NCI-H146 treated with DMSO at 0.1 percent for 48 hours (cell line): ENCODE data around the gene S100A5.
A peak's percentile ranks its signal among the peaks of the same experiment; 100 is the strongest.

ENCODE experiments used
- DNase-seq: peaks from one replicate; lab custom pipeline; 2025; ENCODE audit not compliant: unreplicated experiment; lab: John Stamatoyannopoulos, UW

The S100A5 gene

DNA sequence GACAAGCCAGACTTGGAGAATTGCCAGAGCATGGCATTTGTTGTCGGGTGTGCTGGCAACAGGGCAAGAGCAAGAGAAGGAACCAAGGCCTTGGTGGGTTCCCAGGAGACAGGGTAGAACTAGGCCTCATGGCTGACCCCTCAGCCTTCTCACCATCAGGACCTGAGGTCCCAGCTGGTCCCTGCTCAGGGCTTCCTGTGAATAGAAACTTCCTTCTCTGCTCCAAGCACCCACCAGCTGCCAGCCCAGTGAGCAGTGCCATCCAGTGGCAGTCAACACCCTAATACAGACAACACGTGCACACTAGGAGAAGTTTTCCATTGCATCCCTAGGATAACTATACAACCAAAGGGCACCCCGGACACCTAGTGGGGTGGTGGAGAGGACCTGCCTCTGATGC, 27.7 kb downstream of the S100A5 start:
- no peak for DNase-seq

DNA sequence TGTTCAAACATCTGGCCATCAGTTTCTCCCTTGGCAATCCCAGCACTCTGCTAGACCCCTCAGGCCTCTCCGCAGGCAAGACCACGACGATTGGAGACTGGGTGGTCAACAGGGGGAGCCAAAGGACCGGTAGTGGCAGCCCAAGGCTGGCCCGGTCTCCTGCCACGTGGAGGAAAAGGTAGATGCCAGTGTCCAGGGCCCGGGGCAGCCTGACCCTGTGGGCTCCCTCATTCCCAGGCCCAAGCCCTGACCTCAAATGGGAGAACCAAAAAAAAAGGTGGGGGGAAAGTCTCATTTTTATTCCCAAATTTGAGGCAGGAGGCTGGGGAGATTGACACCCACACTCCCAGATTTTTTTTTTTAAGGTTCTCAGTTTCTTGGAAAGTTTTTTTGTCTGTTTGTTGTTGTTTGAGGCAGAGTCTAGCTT, 29.7 kb downstream of the S100A5 start:
- DNase-seq = peak; percentile 51

DNA sequence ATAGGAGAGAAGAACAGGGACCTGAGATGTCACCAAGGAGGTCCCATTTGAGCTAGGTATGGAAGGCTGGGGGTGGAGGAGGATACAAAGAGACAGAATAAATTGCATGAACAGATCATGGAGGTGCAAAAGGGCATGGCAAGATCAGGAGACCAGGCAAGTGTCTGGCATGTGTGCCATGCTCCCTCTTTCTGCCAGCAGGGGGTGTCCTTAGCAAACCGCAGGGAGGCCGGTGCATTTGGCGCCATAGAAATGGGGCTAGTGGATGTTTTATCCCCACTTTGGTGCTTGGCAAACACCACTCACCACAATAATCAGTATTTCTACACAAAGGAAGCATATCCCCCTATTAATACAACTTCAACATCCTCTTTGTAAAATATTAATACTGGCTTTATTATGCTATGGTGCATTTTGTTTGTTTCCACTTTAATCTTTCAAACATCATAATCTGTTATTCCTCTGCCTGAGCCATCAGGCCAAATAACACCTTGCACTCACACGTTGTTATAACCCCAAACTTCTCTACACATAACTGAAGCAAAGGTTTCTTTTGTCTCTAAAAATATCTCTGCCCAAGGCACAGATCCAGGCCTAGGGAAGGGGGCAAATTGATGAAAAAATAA, 30.9 kb downstream of the S100A5 start:
- peak; percentile 38 for DNase-seq

DNA sequence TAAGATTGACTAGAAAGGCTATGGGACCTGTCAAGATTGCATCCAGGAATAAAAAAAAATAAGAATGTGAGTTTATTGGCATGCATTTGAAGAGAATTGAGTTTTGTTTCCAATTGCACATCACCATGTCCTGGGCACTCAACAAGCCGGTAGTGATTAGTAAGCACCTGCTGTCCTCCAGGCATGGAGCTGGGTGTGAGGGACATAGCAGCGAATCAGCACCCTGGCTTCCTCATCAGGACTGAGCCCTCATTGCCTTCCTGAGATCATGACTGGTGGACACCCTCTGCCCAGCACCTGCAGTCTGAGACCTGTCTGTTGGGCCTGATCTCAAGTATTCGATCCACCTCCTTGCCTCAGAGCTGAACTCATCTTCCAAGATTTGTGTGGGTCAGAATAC, 31.7 kb downstream of the S100A5 start:
- DNase-seq = no peak

DNA sequence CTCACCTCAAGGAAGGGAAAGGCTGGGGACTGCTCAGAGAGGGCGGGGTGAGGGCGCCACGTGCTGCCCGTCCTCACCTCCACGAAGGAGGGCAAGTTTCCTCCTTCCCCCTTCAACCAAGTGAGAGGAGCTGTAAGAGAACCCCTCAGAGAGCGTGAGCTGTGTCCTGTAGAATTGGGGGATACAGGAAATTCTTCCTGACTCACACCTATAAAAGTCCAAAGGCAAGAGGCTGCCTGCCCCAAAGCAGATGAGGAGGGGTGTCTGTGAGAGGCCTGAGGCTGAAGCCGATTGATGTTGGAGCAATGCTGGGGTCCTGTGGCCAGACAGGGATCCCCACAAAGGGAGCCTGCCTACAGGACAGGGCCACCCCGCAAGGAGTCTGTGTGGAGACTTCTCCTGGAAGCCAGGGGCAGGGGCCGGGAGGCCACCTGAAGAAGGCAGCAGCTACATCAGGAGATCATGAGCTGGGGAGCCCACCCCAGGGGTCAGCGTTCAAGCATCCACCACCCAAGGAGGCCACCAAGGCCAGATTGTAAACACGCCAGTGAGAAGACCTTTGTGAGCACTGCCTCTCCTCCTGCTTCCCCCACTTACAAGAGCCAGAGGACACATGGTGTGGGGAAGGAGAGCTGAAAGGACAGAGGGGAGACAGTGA, 32.7 kb downstream of the S100A5 start:
- no peak for DNase-seq

DNA sequence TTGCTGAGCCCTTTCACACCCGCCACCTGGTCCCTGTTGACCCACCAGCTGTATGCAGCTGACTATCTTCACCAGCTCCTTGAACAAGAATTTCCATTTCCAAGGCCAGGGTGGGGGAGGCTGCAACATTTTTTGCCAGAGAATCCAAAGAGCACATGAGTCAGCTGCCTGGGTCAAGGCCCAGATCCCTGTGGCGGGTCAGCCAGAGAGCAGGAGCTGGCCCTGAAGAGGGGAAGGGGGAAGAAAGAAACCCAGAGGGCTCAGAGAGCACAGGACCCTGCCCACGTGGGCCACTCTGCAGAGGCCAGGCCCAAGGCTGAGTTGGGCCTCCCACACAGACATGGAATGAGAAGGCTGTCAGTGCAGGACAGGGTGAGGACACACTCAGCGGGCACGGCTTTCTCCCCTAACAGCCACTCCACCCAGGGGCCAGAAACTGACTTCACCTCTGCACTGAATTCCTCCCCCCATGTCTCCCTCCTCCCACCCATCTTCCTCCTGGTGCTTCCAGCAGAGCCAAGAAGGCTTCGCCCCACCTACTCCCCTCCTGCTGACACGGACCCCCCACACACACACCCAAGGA, 33.8 kb downstream of the S100A5 start:
- DNase-seq = no peak

DNA sequence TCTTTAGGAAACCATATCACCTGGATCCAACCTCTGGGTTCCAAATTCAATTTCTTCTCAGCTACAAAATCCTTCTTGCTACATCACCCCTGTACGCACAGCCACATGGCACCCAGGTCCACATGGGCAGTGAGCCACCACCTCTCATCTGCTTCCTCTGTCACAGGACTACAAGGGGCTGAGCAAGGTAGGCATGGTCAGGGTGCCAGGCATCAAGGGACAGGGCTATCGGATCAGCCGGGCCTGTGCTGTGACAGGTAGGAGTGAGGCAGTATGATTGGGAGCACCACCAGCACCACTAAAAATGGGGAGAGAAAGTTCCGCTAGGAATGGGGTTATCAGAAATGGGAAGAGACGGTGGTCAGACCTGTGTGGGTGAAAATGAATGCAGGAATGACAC, 34.3 kb downstream of the S100A5 start:
- DNase-seq = no peak

DNA sequence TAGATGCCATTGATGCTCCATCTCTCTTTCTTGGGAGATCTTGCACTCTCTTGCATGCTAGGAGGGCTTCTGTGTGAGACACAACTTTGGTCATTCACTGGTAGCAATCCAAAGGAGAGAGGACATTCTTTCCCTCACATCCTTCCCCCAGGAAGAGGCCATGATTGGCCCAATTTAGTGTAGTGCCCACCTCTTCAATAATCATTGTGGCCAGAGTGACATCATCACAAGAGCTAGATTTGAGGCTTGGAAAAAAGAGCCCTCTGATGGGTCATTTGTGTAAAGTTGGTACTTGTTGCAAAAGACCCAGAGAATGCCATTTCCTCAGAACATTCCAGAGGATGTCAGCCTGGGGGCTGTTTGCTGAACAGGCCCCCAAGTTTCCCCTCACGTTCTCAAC, 35.2 kb downstream of the S100A5 start:
- DNase-seq = no peak

DNA sequence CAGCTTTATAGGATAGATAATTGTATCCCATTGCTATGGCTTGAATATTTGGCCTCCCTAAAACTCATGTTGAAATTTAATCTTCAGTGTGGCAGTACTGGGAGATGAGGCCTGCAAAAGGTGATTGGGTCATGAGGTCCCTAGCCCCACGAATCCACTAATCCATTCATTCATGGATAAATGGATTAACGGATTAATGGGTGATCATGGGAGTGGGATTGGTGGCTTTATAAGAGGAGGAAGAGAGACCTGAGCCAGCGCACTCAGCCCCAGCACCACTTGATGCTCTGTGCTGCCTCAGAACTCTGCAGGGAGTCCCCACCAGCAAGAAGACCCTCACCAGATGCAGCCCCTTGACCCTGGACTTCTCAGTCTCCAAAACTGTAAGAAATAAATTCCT, 37.0 kb downstream of the S100A5 start:
- DNase-seq = no peak

DNA sequence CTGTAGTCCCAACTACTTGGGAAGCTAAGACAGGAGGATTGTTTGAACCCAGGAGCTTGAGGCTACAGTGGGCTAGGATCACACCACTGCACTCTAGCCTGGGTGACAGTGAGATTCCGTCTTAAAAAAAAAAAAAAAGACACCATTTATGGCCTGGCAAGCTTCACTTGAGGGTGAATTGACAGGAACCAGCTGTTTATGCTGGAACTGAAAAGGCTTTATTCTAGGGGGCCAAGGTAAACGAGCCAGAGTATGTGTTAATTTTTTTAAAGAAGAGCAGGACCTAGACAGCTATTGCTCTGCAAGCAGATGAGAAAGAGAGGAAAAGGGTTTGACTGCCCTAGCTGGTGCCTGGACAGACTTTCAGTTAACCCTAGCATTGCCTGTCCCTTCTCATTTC, 42.0 kb downstream of the S100A5 start:
- DNase-seq = no peak

DNA sequence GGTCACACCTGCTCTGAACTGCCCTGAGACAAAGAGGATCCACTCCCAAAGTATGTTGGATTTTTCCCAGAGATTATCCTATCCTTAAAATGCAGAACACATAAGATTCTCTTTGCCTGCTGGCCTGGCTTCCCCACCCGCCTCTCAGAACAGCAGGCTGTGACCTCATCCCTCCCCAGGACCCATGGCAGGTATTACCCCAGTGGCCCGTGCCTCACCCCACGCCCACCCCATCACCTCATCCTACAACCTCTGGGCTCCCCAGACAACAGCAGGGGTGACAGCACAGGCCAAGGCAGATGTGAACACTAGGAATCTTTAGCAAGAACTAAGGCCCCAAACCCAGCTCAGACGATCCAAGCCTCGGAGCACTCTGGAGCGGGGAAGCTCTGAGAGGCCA, 45.2 kb downstream of the S100A5 start:
- DNase-seq = no peak

DNA sequence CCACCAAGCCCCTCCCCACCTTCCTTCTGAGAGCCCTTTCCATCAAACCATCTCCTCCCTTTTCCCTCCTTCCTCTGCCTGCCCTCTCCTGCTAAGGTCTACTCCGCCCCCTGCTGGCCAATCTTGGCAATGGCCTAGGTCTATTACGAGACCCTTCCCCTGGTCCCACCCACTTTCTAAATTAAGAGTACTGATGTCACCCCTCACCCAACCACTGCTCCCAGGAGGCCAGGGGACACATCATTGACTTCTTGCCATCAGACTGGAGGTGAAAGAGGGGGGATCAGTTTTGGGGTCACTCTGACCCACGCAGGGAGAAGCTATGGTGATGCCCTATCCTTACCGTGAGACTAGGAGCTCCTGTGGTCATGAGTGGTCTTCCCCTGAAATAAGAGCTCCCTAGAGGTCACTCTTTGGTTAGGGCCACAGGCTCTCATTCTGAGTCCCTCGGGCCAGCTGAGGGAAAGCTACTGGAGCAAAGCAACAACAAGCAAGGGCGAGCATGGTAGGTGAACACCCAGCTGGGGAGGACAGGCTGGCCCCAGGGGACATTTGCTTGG, 45.7 kb downstream of the S100A5 start:
- peak; percentile 89 for DNase-seq

DNA sequence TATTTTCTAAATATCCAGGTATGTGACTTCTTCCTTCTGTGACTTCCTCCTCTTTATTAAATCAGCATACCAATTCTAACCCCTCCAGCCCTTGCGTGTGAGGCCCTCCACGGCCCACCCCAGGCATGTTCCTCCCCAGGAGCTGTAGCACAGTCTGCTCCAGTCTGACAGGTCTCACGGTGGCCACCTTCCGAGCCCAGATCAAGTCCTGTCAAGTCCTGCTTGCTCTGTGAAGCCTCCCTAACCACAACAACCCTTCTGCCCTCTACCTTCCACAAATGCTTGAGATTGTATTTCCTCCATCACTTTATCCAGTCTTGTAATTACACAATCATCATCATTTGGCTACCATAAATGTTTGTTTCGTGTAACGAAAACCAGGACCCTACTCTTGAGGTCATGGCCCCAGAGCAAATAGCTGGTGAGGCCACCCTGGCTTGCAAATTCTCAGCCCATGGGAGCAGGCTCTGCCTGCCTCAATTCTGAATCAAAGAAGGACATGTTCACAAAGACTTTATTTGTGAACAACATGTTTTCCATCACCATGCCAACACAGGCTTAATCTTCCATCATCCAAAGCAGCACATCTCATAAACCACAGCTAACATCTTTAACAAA, 47.3 kb downstream of the S100A5 start:
- DNase-seq = no peak

DNA sequence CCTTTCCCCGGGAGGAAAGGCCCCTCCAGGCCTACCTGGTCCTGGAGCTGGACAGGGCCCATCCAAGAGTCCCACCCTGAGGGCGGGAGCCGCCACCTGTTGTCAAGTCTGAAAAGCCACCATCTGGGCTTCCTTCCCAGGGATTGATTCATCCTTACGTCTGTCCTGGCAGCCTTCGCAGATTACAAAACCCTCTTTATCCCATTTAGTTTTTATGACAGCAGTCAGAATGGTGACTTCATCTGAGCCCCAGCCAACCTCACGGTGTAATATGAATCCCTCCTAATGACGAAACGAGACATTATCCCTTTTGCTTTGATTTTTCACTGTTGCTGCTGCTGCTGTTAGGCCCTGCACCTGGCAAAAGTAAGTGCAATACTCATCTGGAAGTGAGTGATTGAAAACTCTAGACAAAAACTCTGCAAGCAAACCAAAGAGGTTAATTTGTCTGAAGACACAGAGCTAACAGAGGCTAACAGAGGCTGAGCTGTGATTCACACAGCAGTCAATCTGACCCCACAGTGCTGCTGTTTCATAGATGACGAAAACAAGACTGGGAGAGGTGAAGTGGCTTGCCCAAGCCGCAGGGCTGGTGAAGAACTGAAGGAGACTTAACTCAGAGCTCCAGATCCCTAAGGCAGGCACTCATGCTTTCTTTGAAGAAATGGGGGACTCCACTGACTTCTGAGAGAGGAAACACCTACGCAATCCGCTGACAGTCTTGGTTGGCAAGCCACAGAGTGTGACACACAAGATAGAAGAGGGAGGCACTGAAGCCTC, 50.3 kb downstream of the S100A5 start:
- DNase-seq = peak; percentile 57

DNA sequence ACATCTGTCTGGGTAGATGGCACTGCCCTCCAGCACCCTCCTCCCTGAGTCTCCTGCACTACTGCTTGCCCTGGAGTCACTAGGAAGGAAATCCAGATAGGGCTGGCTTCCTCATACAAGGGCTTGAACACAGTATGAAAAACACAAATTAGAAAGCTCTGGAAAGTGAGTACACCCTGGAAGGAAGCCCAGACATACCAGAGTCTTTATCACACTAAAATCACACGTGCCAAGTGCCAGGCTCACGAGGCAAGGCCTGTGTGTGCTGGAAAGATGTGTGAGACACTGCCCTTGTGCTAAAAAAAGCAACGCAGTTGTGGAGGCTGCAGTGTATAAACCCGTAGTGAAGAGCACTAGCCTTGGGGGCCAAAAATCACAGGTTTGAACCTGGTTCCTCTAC, 52.0 kb downstream of the S100A5 start:
- DNase-seq = no peak

DNA sequence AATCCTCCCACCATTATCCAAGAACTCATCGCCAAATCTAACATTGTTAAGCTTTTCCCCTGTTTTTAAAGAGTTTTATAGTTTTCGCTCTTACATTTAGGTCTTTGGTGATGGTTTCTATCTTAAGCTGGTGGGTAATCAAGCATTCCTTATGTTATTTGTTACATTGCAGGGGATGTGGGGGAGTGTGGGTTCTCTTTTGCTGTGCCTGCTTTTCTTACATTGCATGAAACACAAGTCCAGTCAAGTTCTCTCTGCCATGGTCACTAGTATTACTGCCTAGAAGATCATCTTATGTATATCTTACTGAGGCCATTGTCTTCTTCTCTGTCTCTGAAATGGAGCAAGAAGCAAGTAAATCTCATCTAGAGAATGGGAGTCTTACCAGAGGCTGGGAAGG, 53.0 kb downstream of the S100A5 start:
- DNase-seq = no peak
